NCI-H748 (cell line): ENCODE measurements around the gene PAIP2.
A peak's percentile ranks its signal among the peaks of the same experiment; 100 is the strongest.

Source experiments
- DNase-seq: peaks from one replicate; lab custom pipeline; 2025; ENCODE audit not compliant: unreplicated experiment; lab: John Stamatoyannopoulos, UW

PAIP2 gene

GRCh38 chr5:139391570-139392323 is 50.1 kb downstream of the PAIP2 start:
- DNase-seq: no peak

DNA sequence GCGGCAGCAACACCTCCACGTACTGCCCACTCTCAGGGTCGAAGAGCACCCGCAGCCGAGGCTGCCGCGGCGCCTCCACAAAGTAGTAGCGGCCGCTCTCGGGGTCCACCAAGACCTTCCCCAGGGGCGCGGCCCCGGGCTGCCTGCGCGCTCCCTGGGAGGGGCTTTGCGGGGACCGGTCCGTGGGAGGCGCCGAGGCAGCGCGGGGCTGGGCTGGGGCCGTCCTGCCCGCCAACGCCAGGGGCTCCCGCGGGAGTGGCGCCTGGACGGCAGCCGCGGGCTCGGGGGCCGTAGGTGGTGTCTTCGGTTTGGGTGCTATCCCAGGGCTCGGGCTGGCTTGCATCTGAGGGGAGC is 50.6 kb downstream of the PAIP2 start:
- no peak for DNase-seq

DNA sequence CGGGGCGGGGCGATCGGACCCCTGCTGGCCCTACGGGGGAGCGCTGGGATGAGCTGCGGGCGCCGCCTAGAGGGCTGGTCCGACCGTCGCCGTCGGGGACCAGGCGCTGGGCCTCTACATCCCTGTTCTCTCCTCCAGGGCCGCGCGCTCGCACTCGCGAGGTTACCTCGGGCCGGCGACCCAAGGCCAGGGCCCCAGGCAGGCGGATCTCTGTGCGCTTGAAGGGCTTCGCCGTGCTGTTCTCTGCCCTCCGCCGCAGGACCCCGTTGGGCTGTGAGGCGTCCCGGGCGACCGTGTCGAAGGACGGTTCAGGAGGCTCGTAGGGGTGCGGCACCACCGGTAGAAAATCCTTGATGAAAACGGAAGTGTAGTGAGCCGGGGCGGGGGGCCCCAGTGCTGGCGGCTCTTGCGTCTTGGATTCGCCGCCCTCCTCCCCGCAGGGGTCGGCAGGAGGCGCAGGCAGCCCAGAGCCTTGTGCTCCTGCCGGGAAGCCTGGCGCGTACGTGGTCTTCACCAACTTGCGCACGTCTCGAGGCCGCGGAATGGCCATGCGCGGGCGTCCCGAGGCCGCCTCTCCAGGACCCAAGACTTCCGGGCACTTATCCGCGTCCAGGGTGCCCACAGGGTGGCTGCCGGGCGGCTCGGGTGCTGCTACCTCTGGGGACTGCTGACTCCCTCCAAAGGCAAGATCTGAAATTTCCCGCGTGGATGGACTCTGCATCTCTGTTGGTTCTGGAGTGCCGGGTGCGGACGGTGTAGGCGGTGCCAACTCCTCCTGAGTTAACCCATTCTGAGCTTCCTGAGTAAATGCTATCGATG is 51.2 kb downstream of the PAIP2 start:
- peak; percentile 76 for DNase-seq

GRCh38 chr5:139393497-139394122 is 52.0 kb downstream of the PAIP2 start:
- peak; percentile 57 for DNase-seq

GRCh38 chr5:139394123-139394653 is 52.5 kb downstream of the PAIP2 start:
- peak; percentile 57 for DNase-seq

DNA sequence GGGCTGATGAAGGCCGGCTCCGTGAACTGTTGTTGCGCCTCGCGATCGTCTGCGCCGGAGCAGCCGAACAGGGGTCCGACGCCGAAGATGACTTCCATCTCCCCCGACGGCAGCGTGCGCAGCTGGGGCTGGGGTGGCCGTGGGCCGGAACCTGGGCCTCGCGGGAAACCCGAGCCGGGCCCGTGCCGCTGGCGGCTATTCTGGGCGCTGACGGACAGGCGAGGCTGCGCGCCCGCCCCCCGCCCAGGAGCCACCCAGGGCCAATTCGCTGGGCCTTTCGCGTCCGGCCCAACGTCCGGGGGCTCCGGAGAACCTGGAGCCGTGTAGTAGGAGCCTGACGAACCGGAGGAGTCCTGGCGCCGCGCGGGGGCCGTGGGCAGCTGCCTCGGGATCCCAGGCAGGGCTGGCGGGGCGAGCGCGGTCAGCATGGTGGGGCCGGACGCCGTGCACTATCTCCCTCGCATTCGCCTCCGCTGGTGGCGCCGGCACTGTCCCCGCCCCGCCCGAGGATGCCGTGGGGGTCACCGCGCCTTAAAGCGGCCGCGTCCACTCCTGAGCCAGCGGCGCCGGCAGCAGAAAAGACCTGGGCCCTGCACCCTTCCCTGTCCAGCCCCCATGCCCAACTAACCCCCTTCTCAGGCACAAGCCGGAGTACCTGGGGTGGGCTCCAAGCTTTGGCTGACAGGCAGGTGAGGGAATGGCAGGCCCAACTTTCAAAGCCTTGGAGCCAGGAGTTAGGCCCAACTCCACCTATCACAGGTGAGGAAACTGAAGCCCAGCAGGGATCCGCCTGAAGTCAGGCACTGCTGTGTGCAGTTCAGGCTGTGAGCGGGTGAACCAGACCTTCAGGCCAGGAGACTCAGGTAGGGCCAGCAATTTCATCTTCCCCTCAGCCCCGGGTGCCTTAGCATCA is 53.3 kb downstream of the PAIP2 start, which contains the start of gene PROB1:
PROB1 (minus strand) TSS at position 451 of the 913 bp plus-strand sequence; CDS start at position 428, 23 bp downstream.
- DNase-seq: no peak

DNA sequence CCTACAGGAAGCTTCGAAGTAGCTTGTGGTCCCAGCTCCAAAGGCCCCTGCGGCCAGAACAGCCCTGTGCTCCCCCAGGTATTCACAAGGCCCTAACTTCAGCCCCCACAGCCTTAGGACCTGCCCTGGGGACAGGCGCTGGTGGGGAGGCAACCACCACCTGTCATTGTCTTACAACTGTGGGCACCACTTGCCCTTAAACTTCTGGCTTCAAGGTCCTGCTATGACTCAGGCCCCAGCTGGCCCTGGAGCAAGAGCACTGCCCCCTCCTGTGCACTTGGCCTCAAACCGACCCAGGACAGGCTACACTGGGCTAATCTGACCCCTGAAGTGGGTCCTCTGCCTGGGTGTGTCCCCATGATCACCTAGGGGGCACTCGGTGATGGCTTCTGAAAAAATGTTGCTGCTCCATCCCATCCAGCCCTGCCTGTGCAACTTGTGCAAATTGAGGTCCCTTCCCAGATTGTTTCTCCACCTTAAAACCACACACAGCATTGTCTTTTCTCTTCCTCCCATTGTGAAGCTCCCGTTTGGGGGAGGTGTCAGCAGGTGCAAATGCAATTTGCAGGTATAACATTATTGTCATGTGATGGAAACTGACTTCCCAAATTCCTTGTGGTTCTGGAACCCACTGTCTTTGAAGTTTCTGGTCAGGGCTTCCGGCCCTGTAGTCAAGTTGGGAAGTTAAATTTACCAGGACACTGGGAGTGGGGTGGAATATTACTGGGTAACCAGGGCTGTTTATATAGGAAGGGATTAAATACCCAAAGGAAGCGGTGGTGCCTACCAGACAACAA is 54.4 kb downstream of the PAIP2 start:
- DNase-seq: no peak

DNA sequence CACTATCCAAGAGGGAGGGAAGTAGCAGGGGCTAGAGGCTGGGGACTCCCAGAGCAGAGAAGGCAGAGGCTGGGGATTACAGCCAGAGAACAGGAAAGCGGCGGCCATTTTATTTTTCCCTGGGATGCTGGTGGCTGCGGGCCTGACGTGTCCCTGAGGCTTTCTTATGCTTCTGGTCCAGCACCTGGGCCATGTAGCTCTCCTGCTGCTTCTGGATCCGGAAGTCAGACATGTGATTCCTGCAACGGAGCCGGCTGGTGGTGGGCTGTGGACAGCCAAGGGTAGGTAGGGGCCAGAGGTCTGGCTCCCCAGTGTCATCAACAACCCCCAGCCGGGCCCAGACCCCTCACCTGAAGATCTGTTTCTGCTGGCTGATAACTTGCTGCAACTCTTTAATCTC is 55.0 kb downstream of the PAIP2 start:
- no peak for DNase-seq

- DNase-seq: no peak
Measured at GRCh38 chr5:139397921-139398320, 56.3 kb downstream of the PAIP2 start.

DNA sequence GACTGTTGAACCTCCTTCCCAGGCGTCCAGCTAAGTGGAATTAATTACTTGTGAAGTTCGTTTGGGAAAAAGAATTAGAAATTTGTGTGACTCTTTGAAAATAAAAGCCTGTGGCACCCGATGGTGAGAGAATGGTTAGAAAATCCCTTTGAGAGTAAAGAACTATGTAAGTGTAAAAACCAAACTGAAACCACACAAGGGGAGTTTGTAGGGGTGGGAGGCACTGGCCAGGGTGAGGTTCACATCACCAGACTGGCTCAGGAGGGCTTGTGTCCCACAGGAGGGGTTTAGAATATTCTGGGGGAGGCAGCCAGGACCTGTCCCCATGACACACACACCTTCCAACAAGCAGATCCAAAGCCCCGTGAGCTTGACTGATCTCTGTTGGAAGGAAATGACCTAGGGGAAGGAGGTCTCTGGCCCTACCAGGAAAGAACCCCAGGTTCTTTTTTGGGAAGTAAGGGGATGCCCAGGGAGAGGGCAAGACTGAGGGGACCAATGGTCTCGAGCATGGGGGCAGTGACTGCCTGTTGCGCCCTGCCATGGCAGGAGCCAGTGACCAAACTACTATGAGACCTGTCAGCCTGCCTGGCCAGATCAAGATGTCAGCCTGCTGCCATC is 58.0 kb downstream of the PAIP2 start:
- no peak for DNase-seq

DNA sequence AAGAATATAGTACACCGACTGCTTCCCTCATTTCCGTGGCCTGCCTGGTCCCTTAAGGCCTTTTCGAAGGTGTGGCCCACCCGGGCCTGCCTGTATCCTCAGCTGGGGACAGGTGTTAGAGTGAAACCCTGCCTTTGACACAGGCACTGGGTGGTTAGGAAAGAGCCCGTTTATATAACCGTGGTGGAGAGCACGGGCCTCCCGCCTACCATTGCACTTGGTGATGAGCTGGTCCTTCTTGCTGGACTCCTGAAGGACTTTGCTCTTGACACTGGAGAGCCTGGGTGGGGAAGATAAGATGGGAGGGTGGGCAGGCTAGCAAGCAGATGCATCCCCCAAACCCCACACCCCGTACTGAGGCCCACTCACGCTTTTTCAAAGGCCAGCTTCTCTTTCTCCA is 59.9 kb downstream of the PAIP2 start:
- no peak for DNase-seq

DNA sequence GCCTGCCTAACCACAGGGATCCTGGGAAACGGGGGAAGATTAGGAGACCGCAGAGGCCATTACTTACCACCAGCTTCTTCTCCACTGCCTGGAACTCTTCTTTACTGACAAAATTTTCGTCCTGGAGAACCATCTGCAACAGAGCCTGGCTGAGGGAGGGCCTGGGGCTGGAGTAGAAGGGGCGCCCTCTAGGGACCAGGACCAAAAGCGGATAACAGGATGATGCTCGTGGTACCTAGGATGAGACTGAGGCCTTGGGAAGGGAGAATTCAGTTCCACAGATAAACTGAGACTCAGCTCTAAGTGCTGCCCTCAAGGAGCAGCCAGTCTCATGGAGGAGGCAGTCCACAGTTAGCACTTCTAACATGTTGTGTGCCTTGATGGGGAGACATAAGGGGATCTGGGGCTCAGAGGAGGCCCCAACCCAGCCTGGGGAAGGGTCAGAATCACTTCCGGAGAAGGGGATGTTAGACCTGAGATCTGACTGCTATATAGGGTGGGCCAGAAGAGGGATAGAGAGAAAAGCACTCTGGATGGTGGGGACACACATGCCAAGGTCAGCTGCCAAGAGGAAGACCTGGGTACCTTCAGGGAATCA is 61.0 kb downstream of the PAIP2 start:
- DNase-seq: peak; percentile 37

GRCh38 chr5:139403418-139403786 is 61.7 kb downstream of the PAIP2 start:
- DNase-seq: no peak

DNA sequence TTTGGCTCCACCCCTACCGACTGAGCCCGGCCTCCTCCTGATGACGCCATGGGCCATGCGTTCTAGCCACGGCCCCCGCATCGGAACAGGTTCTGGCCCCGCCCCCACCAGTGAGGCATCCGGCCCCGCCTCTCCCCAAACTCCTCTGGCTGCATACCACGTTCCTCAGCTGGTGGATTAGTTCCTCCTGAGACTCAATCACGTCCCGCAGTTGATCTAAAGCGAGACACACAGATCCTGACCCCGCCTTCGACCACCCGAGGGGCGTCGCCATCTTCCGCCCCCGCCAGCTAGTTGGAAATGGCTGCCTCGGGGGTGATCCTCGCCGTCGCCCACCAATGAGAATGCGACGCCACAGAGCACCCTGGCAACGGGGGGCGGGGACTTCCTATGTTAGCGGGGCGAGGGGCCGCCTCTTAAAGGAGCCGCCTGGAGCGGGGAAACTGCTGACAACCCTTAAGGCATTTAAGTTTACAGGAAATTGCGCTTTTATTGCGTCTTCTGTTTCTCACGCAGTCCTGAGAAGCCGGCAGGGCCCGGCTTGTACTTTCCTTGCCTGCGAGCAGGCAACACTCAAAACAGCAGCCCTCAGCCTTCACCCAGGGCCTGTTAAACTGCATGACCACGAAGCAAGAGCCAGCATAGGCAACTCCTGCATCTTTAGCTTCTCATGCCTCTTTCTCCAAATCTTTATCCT is 62.3 kb downstream of the PAIP2 start, which contains the start of gene SPATA24:
SPATA24 (minus strand) TSS at position 303 of the 697 bp plus-strand sequence; CDS start at position 274, 29 bp downstream.
- DNase-seq: peak; percentile 97

DNA sequence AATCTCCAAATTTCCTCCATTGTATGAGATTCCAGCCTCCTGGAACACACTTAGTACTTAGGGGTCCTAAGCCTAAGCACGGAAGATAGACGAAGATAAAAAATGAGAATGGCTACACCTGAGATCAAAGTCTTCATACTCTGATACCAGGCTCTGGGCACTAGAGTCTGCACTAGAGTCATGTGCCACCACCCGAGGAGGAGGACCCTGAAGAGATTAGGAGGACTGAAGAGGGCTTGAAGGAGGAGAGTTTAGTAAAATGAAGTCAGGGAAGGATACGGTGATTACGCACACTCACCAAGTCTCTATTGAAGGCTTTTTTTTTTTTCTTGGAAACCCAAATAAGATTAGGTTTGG is 62.8 kb downstream of the PAIP2 start:
- peak; percentile 46 for DNase-seq

DNA sequence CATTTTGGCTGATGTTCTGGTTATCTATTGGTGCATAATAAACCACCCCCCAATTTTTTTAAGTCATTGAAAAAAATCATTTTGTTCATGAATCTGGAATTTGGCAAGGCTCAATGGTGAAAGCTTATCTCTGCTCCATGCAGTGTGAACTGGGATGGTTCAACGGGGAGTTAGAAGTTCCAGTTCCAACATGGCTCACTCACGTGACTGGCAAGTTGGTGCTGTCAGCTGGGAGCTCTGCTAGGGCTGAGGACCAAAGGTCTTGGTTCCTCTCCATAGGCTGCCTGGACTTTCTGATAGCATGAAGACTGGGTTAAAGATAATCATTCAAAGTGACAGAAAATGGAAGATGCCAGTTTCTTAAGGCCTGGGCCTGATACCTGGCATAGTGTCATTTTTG is 65.3 kb downstream of the PAIP2 start:
- no peak for DNase-seq

- no peak for DNase-seq
Measured at GRCh38 chr5:139407517-139407916, 65.9 kb downstream of the PAIP2 start.

DNA sequence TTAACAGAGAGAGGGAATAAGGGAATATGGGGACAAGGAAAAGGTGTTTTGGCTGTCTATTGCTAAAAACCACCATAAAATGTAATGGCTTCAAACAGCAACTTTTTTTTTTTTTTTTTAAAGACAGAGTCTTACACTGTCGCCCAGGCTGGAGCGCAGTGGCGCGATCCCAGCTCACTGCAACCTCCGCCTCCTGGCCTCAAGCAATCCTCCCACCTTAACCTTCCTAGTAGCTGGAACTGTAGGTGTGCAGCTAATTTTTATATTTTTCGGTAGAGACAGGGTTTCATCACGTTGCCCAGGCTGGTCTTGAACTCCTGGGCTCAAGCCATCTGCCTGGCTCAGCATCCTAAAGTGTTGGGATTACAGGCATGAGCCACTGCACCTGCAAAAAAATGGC is 66.5 kb downstream of the PAIP2 start:
- DNase-seq: no peak
